GM21423 (cell line): ENCODE data around the gene GLIS2.

Source experiments
- ATAC-seq: cut with Tn5 transposase; IDR thresholded peaks from one replicate; pipeline ENCODE4 v1.9.1; 2021; ENCODE audit warnings: mild to moderate bottlenecking, moderate library complexity; ENCODE audit not compliant: unreplicated experiment

GLIS2 gene

GRCh38 chr16:4381072-4381934 is 65.4 kb downstream of the GLIS2 start:
- ATAC-seq = no peak

- no peak for ATAC-seq
These were observed 66.3 kb downstream of the GLIS2 start for GRCh38 chr16:4381935-4382794.

DNA sequence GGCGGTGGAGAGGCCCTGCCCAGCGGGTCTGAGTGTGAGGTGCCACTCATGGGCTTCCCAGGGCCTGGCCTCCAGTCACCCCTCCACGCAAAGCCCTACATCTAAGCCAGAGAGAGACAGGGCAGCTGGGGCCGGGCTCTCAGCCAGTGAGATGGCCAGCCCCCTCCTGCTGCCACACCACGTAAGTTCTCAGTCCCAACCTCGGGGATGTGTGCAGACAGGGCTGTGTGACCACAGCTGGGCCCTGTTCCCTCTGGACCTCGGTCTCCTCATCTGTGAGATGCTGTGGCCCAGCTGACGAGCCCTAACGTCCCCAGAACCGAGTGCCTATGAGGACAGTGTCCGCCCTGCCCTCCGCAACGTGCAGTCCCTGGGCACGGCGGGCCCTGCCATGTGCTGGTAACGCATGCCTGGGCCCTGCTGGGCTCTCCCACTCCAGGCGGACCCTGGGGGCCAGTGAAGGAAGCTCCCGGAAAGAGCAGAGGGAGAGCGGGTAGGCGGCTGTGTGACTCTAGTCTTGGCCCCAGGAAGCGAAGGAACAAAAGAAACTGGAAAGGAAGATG is 67.0 kb downstream of the GLIS2 start:
- no peak for ATAC-seq

DNA sequence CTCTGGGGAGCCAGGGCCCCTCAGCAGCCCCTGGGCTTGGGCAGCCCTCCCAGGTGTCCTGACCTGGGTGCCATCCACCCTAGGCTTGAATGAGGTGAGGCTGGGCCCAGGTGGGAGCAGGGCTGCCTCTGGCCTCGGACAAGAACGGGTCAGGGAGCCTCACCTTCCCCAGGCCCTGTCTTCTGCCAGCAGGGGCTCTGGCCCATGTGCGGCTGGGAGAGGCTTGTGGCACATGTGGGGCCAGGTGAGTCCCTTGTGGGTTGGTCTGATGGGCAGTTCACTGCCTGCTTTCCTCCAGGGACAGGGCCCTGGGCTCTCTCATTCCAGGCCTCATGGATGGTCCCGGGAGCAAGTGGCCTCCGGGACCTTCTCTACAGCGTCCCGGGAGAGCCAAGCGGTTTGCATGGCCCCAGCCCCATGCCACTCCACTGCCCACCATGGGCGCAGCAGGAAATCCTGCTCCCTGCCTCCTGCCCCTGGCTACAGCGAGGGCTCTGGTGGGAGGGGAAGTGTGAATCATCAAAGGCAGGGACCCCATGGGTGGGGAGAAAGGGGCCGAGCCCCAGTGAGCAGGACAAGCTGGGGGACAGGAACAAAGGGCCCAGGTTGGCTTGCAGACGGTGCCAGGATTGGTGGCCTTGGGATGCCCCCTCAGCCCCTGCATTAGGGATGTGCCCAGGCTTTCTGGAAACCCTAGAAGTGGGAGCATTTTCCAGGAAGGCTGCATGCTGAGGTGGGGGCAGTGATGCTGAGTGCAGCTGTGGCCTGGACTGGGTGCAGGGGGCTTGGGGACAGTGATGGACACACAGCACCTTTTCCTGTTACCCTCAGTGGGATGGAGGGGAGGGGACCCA is 68.0 kb downstream of the GLIS2 start:
- no peak for ATAC-seq

GRCh38 chr16:4384509-4384942 is 68.7 kb downstream of the GLIS2 start:
- ATAC-seq = no peak

DNA sequence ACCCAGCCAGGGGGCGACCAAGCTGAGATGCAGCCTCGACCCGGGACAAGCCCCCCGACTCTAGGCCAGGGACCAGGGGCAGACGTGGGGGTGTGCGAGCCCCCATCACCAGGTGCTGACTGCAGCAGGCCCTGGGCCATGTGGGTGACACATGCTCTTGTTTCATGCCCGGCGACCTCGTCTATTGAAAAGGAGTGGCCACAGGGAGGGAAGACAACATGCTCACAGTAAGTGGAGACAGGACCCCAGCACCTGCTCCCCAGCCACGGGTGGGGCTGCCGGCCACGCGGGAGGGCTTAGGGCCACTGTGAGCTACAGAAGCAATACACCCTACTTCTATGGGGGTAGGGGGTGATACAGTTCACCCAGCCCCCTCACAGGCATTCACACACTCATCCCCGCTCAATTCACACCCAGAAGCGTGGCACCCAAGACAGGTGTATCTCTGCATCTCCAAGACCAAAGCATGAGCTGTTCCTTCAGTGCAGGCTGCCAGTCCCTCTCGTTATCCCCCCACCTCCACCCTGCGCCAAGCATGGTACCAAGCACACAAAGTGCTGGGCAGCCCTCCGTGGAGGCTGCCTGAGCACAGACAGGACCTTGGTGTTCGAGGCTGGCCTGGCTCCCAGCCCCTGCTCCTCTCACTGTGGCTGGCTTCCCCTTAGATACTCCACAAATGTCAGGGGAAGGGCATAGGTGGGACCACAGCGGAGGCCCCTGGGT is 69.4 kb downstream of the GLIS2 start:
- ATAC-seq = no peak

GRCh38 chr16:4385789-4386450 is 70.1 kb downstream of the GLIS2 start:
- ATAC-seq = no peak

- no peak for ATAC-seq
These were observed 70.6 kb downstream of the GLIS2 start for GRCh38 chr16:4386451-4386805.

DNA sequence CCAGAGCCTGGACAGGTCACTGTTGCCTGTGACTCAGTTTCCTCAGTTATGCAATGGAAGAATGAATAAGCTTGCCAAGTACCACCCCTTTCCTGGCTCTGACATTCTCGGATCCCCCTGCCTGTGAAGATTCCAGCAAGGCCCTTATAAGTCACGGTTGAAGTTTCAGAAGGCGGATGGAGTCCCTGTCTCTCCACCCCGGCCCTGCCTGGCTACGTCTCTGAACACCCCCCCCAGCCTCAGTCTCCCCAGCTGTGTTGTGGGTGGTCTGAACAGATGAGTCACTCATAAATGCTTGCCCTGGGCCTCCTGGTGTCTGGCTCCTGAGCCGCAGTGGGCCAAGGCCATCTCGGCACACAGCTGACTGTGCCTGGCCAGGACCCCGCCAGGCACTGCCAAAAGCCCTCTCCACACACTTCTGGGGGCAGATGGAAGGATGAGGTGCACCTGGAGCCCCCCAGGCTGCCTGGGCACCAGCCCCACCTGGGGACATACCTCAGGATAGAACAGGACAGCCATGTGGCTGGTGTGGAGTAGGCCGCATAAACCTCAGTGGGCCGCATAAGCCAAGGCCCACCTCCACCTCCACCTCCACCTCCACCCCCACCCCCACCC is 71.2 kb downstream of the GLIS2 start:
- ATAC-seq = no peak

DNA sequence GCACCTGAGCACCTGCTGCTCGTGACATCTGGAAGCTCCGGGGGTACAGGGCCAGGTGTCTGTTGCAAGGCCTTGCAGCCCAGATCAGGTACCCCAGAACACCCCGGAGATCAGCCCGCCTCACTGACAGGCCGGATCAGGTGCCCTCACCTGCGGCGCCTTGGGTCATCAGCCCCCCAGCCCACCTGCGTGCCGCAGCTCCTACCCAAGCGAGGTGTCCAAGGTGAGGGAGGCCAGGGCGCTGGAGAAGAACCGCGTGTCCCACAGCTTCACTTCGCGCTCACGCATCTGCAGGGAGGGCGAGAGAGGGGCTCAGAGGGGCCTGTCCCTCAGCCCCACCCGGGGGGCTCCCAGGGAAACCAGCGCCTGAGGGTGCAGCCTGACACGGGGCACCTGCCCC is 71.9 kb downstream of the GLIS2 start:
- no peak for ATAC-seq

DNA sequence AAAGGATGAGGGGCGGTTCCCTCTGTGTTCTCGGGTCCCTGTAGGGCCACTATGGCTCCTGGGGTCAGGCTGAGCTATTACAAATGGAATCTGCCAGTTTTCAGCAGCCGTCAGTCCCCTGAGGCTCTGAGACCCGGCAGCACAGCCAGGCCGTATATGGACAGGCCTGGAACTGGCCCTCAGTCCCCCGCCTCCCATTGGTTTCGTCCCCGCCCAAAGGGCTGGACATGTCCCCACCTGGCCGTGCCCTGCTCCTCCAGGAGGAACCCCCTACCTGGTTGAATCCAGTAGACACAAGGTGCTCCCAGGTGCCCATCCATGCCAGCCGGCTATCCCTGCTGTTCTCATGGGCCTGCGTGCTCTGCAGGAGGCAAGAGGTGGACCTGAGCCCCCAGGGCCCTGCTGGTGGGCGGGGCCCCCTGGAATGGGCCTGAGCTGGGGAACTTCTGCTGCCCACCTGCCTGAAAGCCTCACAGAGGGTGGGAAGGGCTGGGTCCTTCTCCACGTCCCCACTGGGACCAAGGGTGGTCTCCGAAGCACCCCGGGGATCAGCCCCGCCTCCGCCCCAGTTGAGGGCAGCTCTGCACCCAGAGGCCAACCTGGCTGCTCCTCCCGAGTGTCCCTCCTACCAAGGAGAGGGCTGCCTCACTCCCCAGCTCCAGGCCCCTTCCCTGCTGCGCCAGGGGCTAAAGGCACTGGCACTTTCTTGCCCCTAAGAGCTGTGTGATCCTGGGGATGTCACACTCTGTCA is 72.6 kb downstream of the GLIS2 start:
- no peak for ATAC-seq
